B cell (primary cell): ENCODE data around the gene STX1B. TPM values are rescaled to one million over a fixed set of nuclear protein-coding genes. Genes with fewer than 3 reads are reported as not detected.
A peak's percentile ranks its signal among the peaks of the same experiment; 100 is the strongest.
"Not testable (repeated sequence)": the region's sequence is repeated elsewhere in the genome, so short reads cannot be mapped to it uniquely, and the experiment has no call there.

ENCODE experiments used
- ATAC-seq: fragments of 200-7000 bp; cut with Tn5 transposase; one replicate; pipeline ENCODE4 v1.10.0; 2021; ENCODE audit warnings: low read depth, mild to moderate bottlenecking, moderate number of reproducible peaks, moderate library complexity
- CTCF ChIA-PET: fragments of 350-600 bp; sonication (Branson Sonifier 250); formaldehyde crosslinking; loops from one replicate; lab custom pipeline; 2021; ENCODE audit warnings: antibody characterized with exemption, inconsistent platforms; lab: Charles Lee
- POLR2A ChIA-PET: fragments of 350-600 bp; sonication (Branson Sonifier 250); formaldehyde crosslinking; loops from one replicate; lab custom pipeline; 2021; ENCODE audit warnings: antibody characterized with exemption; lab: Charles Lee
- DNase-seq: peaks from one replicate; pipeline ENCODE4 v3.0.0; 2013
- H2AFZ ChIP-seq: 2 replicates; pipeline ENCODE4 v1.6.1; 2012; ENCODE audit warnings: mild to moderate bottlenecking, low read depth, low read length; ENCODE audit not compliant: insufficient read depth, poor library complexity, severe bottlenecking
- H3K27ac ChIP-seq, 2 donors: 1 replicate in 1 of 2; 2 replicates in 1 of 2; pipeline ENCODE4 v1.5.1; 2012 to 2013; ENCODE audit warnings: low read length in 2 of 2, mild to moderate bottlenecking in 2 of 2, moderate library complexity in 1 of 2
- H3K27me3 ChIP-seq, 4 experiments: fragments of 200-600 bp in 1 of 4; sonication (generic) in 1 of 4; replicated peaks in 1 of 4; 1 replicate in 2 of 4; 2 replicates in 2 of 4; pipeline versions ENCODE4 v1.6.1 to v1.7.0; 2013 to 2016; ENCODE audit warnings: low read length in 3 of 4, mild to moderate bottlenecking in 2 of 4, mixed read lengths in 1 of 4, moderate library complexity in 1 of 4; ENCODE audit not compliant: insufficient read depth in 4 of 4, control insufficient read depth in 3 of 4; ENCODE audit errors: control extremely low read depth in 1 of 4
- H3K36me3 ChIP-seq, 2 experiments: replicated peaks in 1 of 2; 1 replicate in 1 of 2; 2 replicates in 1 of 2; pipeline versions ENCODE4 v1.6.1 to v1.7.1; 2013; ENCODE audit warnings: low read length in 1 of 2; ENCODE audit not compliant: insufficient read depth in 2 of 2, control insufficient read depth in 1 of 2; ENCODE audit errors: control extremely low read depth in 1 of 2, extremely low read depth in 1 of 2
- H3K4me1 ChIP-seq, 2 donors: fragments of 200-600 bp in 1 of 2; sonication (generic) in 1 of 2; 1 replicate in 1 of 2; 2 replicates in 1 of 2; pipeline versions ENCODE4 v1.5.1 to v1.6.1; 2013 to 2017; ENCODE audit warnings: low read length in 2 of 2; ENCODE audit not compliant: control insufficient read depth in 2 of 2, insufficient read depth in 2 of 2
- H3K4me2 ChIP-seq: replicated peaks from 2 replicates; pipeline ENCODE3; 2012; ENCODE audit warnings: mild to moderate bottlenecking, low read depth, low read length; ENCODE audit not compliant: poor library complexity, severe bottlenecking
- H3K4me3 ChIP-seq, 5 experiments: fragments of 200-600 bp in 1 of 5; sonication (generic) in 1 of 5; 1 replicate in 3 of 5; 2 replicates in 2 of 5; pipeline versions ENCODE4 v1.5.1 to v1.7.0; 2011 to 2016; ENCODE audit warnings: low read length in 4 of 5, mild to moderate bottlenecking in 4 of 5, low read depth in 2 of 5, control low read depth in 1 of 5, moderate library complexity in 1 of 5; ENCODE audit not compliant: insufficient read depth in 1 of 5; ENCODE audit errors: control extremely low read depth in 1 of 5, extremely low read depth in 1 of 5
- H3K79me2 ChIP-seq: fragments of 200-600 bp; sonication (generic); one replicate; pipeline ENCODE4 v1.6.0; 2016; ENCODE audit warnings: low read length; ENCODE audit not compliant: control insufficient read depth, insufficient read depth
- H3K9ac ChIP-seq: fragments of 200-600 bp; sonication (generic); 2 replicates; pipeline ENCODE4 v1.6.1; 2017; ENCODE audit warnings: mild to moderate bottlenecking, low read length, moderate library complexity
- H3K9me3 ChIP-seq, 3 donors: one replicate each; pipeline versions ENCODE4 v1.6.1 to v1.7.1; 2013; ENCODE audit warnings: low read length in 2 of 3; ENCODE audit not compliant: control insufficient read depth in 2 of 3, insufficient read depth in 1 of 3; ENCODE audit errors: control extremely low read depth in 1 of 3
- H4K20me1 ChIP-seq: 2 replicates; pipeline ENCODE4 v1.6.0; 2012; ENCODE audit warnings: mild to moderate bottlenecking, low read length; ENCODE audit not compliant: insufficient read depth, control insufficient read depth, poor library complexity, severe bottlenecking
- H3K27ac Mint-ChIP-seq: one replicate; pipeline ENCODE4 v1.8.0; 2021; ENCODE audit warnings: mixed read lengths
- H3K27me3 Mint-ChIP-seq: one replicate; pipeline ENCODE4 v1.8.0; 2021; ENCODE audit warnings: mixed read lengths
- H3K4me1 Mint-ChIP-seq: one replicate; pipeline ENCODE4 v1.8.0; 2021; ENCODE audit warnings: mixed read lengths
- H3K4me3 Mint-ChIP-seq: one replicate; pipeline ENCODE4 v1.8.0; 2021; ENCODE audit warnings: mixed read lengths
- H3K9me3 Mint-ChIP-seq: one replicate; pipeline ENCODE4 v1.8.0; 2022; ENCODE audit warnings: mixed read lengths; ENCODE audit not compliant: insufficient read depth
- CTCF ChIP-seq: fragments of 200-600 bp; IDR thresholded peaks from one replicate; pipeline ENCODE4 v1.8.0; 2022; ENCODE audit warnings: antibody characterized with exemption, mild to moderate bottlenecking
- EZH2 ChIP-seq: IDR thresholded peaks from 2 replicates; pipeline ENCODE4 v1.6.1; 2012; ENCODE audit warnings: borderline replicate concordance, low read depth, mild to moderate bottlenecking, moderate library complexity, low read length; ENCODE audit not compliant: insufficient read depth, poor library complexity, severe bottlenecking
- WGBS: methylation state at CpG from one replicate; pipeline ENCODE4 v1.1.5; 2013; ENCODE audit warnings: missing lambda C conversion rate; ENCODE audit not compliant: insufficient coverage; 5-methylcytosine and 5-hydroxymethylcytosine counted together
- intact Hi-C: fragments of 100-400 bp; cut with micrococcal nuclease; formaldehyde crosslinking; loops from one replicate; pipeline ENCODE4 v1.10.0; 2022
- polyA plus RNA-seq: library from polyadenylated mRNA; depleted of rRNA; stranded (reverse); fragments of >200 nt; gene quantifications from 2 replicates; pipeline ENCODE4 v1.2.3, GENCODE V29; 2012
- total RNA-seq, 2 donors: library from RNA; stranded (reverse); fragments of 120-200 nt in 1 of 2; gene quantifications; 1 replicate in 1 of 2; 2 replicates in 1 of 2; pipeline versions ENCODE4 v1.2.3 to v1.2.4, GENCODE V29; 2013 to 2022

STX1B gene
- total and polyA plus RNA-seq, 2 donors (not counting 1 experiment from before 2014, with no cell fraction given): 2.1 to 2.2 TPM

- Mint-ChIP-seq H3K4me1 (peaks cover 17% of the 10 kb centered on the region), H3K27me3 (peaks cover 25% of the 10 kb centered on the region), H3K27ac (no peak overlapping the region), H3K9me3 (no peaks in the 10 kb centered on the region), H3K4me3 (no peak overlapping the region)
- no peaks in the 10 kb centered on the region for H3K36me3 ChIP-seq
- no peaks in the 10 kb centered on the region for H4K20me1 ChIP-seq
- H2AFZ ChIP-seq: no peak overlapping the region
- DNase-seq (no peak), ATAC-seq (no peak)
- no peak overlapping the region for H3K27ac ChIP-seq
- no peak overlapping the region for H3K4me2 ChIP-seq
- TF ChIP-seq CTCF (no peak), EZH2 (no peak)
- peaks cover 0 to 18% (median 9%) of the 10 kb centered on the region in 4 experiments for H3K27me3 ChIP-seq
- no peak overlapping the region for H3K4me3 ChIP-seq
- H3K79me2 ChIP-seq: no peaks in the 10 kb centered on the region
- H3K4me1 ChIP-seq: peaks cover 3 to 6% of the 10 kb centered on the region in 2 donors
- POLR2A ChIA-PET: interaction anchor here (0.8 kb wide), 1 partner anchor 132 kb away, joined by 4 read pairs; no protein-coding TSS in a partner anchor
- intact Hi-C loops: no loop called here
- WGBS: 72% methylated on average over 5 of the region's 6 CpGs
- H3K9ac ChIP-seq: no peak overlapping the region
- CTCF ChIA-PET: interaction anchor here (1.0 kb wide), 1 partner anchor 286 kb away, joined by 3 read pairs; no protein-coding TSS in a partner anchor
- H3K9me3 ChIP-seq: peaks cover 0 to 13% (median 0%) of the 10 kb centered on the region in 3 donors
These were observed 5.6 kb upstream of the STX1B start for GRCh38 chr16:31016018-31016417.

- H3K9ac ChIP-seq, H3K27ac Mint-ChIP-seq, H4K20me1 ChIP-seq, H3K4me2 ChIP-seq, H2AFZ ChIP-seq, H3K9me3 Mint-ChIP-seq, DNase-seq, H3K27ac ChIP-seq, CTCF ChIA-PET, H3K36me3 ChIP-seq, POLR2A ChIA-PET, H3K79me2 ChIP-seq, ATAC-seq, intact Hi-C loops, H3K4me3 ChIP-seq, H3K4me1 ChIP-seq, H3K4me3 Mint-ChIP-seq: not testable (repeated sequence)
- Mint-ChIP-seq H3K27me3 (peaks cover 39% of the 10 kb centered on the region), H3K4me1 (peaks cover 20% of the 10 kb centered on the region)
- peaks cover 0 to 14% (median 0%) of the 10 kb centered on the region in 3 donors for H3K9me3 ChIP-seq
- H3K27me3 ChIP-seq: peaks cover 0 to 40% (median 16%) of the 10 kb centered on the region in 4 experiments
These were observed 2.9 kb upstream of the STX1B start for GRCh38 chr16:31013292-31013691.

- CTCF ChIA-PET: interaction anchor here (0.7 kb wide), 1 partner anchor 25 kb away, joined by 5 read pairs; no protein-coding TSS in a partner anchor
- H2AFZ ChIP-seq, H3K36me3 ChIP-seq, intact Hi-C loops, H3K4me2 ChIP-seq, POLR2A ChIA-PET, H3K27ac ChIP-seq, H3K9ac ChIP-seq, ATAC-seq, H3K27ac Mint-ChIP-seq, H3K4me3 ChIP-seq, H3K9me3 Mint-ChIP-seq, H3K79me2 ChIP-seq, DNase-seq, H3K4me1 ChIP-seq, H4K20me1 ChIP-seq: not testable (repeated sequence)
- Mint-ChIP-seq H3K4me1 (peaks cover 20% of the 10 kb centered on the region), H3K27me3 (peaks cover 36% of the 10 kb centered on the region), H3K4me3 (peak overlapping the region; percentile 67)
- WGBS: 99% methylated on average over 6 of the region's 7 CpGs
- peaks cover 0 to 14% (median 0%) of the 10 kb centered on the region in 3 donors for H3K9me3 ChIP-seq
- peaks cover 0 to 40% (median 18%) of the 10 kb centered on the region in 4 experiments for H3K27me3 ChIP-seq
These were observed 1.4 kb upstream of the STX1B start for GRCh38 chr16:31011815-31012214.
